Transverse colon (tissue), 4 donors: ENCODE results near the gene FSCN2.

Experiments
- EP300 ChIP-seq: sonication (generic); formaldehyde crosslinking; IDR thresholded peaks from one replicate; pipeline ENCODE4 v1.6.1; 2017; ENCODE audit warnings: antibody characterized with exemption, low read depth
- POLR2AphosphoS5 ChIP-seq, 3 donors: sonication (generic); formaldehyde crosslinking; IDR thresholded peaks; one replicate each; pipeline ENCODE4 v1.6.1; 2016; ENCODE audit warnings: antibody characterized with exemption in 3 of 3
- TF ChIP-seq, protein P1 (sequence below), 5 experiments: fragments of 200-600 bp in 3 of 5; fragments of 450-650 bp in 2 of 5; sonication (generic) in 3 of 5; IDR thresholded peaks; 1 replicate in 2 of 5; 2 replicates in 3 of 5; pipeline ENCODE4 v1.5.1; 2016 to 2017; ENCODE audit warnings: antibody characterized with exemption in 5 of 5, inconsistent platforms in 3 of 5, mild to moderate bottlenecking in 2 of 5, moderate library complexity in 1 of 5

DNA sequence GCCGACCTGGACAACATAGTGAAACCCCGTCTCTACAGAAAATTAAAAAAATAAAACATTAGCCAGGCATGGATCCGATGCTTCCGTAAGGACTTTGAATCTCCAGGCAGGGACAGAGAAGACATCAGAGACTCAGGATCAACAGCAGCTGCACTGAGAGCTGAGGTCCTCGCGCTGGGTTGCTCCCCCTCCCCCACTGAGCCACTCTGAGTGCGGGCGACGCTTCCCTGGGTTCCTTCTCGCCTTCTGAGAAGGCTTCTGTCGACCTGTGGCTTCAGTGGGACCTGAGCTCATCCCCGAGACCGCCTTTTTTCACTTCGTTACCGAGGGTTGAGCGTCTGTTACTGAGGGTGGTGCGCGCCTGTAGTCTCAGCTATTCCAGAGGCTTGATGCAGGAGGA, 36.0 kb upstream of the FSCN2 start:
- TF ChIP-seq POLR2AphosphoS5 (IDR thresholded peaks at IDR 0.05) (no peak), EP300 (no peak)
- TF ChIP-seq, protein P1, sequence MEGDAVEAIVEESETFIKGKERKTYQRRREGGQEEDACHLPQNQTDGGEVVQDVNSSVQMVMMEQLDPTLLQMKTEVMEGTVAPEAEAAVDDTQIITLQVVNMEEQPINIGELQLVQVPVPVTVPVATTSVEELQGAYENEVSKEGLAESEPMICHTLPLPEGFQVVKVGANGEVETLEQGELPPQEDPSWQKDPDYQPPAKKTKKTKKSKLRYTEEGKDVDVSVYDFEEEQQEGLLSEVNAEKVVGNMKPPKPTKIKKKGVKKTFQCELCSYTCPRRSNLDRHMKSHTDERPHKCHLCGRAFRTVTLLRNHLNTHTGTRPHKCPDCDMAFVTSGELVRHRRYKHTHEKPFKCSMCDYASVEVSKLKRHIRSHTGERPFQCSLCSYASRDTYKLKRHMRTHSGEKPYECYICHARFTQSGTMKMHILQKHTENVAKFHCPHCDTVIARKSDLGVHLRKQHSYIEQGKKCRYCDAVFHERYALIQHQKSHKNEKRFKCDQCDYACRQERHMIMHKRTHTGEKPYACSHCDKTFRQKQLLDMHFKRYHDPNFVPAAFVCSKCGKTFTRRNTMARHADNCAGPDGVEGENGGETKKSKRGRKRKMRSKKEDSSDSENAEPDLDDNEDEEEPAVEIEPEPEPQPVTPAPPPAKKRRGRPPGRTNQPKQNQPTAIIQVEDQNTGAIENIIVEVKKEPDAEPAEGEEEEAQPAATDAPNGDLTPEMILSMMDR (IDR thresholded peaks at IDR 0.05), result no peak
